Chondrocyte (in vitro differentiated cells): ENCODE results near the gene SPSB2. TPM values are rescaled to one million over a fixed set of nuclear protein-coding genes. Genes with fewer than 3 reads are reported as not detected.

Source experiments
- DNase-seq: peaks from one replicate; pipeline ENCODE4 v3.0.0; 2021; ENCODE audit warnings: mixed read lengths, low spot score
- H3K27ac Mint-ChIP-seq: one replicate; pipeline ENCODE4 v1.8.0; 2021; ENCODE audit warnings: mild to moderate bottlenecking, moderate library complexity, mixed read lengths; ENCODE audit not compliant: unreplicated experiment
- H3K27me3 Mint-ChIP-seq: 2 replicates; pipeline ENCODE4 v1.8.0; 2021; ENCODE audit warnings: low read depth, mixed read lengths
- H3K36me3 Mint-ChIP-seq: 2 replicates; pipeline ENCODE4 v1.8.0; 2021; ENCODE audit warnings: low read depth, mixed read lengths
- H3K4me1 Mint-ChIP-seq: 2 replicates; pipeline ENCODE4 v1.8.0; 2021; ENCODE audit warnings: low read depth, mild to moderate bottlenecking, mixed read lengths
- H3K4me3 Mint-ChIP-seq: one replicate; pipeline ENCODE4 v1.8.0; 2021; ENCODE audit warnings: mild to moderate bottlenecking, moderate library complexity, mixed read lengths; ENCODE audit not compliant: unreplicated experiment
- H3K9me3 Mint-ChIP-seq: 2 replicates; pipeline ENCODE4 v1.8.0; 2021; ENCODE audit warnings: low read depth, mixed read lengths
- CTCF ChIP-seq: fragments of 200-600 bp; sonication (generic); IDR thresholded peaks from 2 replicates; pipeline ENCODE4 v1.5.0; 2021; ENCODE audit warnings: antibody characterized with exemption, mild to moderate bottlenecking, moderate library complexity
- total RNA-seq: library from RNA; stranded (reverse); gene quantifications from 3 replicates; pipeline ENCODE4 v1.2.1, GENCODE V29; 2021

Gene SPSB2
- total RNA-seq, 1 donor from 2014 or later = 7.6 TPM

- H3K4me3 Mint-ChIP-seq = no peak overlapping the region
- H3K36me3 Mint-ChIP-seq = peaks cover 9% of the 10 kb centered on the region
- H3K9me3 Mint-ChIP-seq = no peaks in the 10 kb centered on the region
- no peaks in the 10 kb centered on the region for H3K27me3 Mint-ChIP-seq
- TF ChIP-seq CTCF = no peak
- peak; percentile 42 for DNase-seq
- no peak overlapping the region for H3K27ac Mint-ChIP-seq
- peaks cover 31% of the 10 kb centered on the region for H3K4me1 Mint-ChIP-seq
These were observed 44.6 kb upstream of the SPSB2 start for GRCh38 chr12:6917491-6918231.

- no peak overlapping the region for H3K27ac Mint-ChIP-seq
- TF ChIP-seq CTCF = no peak
- peaks cover 31% of the 10 kb centered on the region for H3K4me1 Mint-ChIP-seq
- no peaks in the 10 kb centered on the region for H3K27me3 Mint-ChIP-seq
- no peaks in the 10 kb centered on the region for H3K9me3 Mint-ChIP-seq
- H3K36me3 Mint-ChIP-seq = peaks cover 9% of the 10 kb centered on the region
- DNase-seq = peak; percentile 73
- peak overlapping the region; percentile 45 for H3K4me3 Mint-ChIP-seq
These were observed 43.5 kb upstream of the SPSB2 start for GRCh38 chr12:6916426-6917200.

- H3K4me1 Mint-ChIP-seq = peaks cover 31% of the 10 kb centered on the region
- H3K9me3 Mint-ChIP-seq = no peaks in the 10 kb centered on the region
- no peak overlapping the region for H3K27ac Mint-ChIP-seq
- no peak for TF ChIP-seq CTCF
- DNase-seq = peak; percentile 72
- H3K36me3 Mint-ChIP-seq = peaks cover 9% of the 10 kb centered on the region
- peak overlapping the region; percentile 84 for H3K4me3 Mint-ChIP-seq
- no peaks in the 10 kb centered on the region for H3K27me3 Mint-ChIP-seq
These were observed 42.7 kb upstream of the SPSB2 start for GRCh38 chr12:6915789-6916285.

GRCh38 chr12:6914947-6915788, 42.1 kb upstream of the SPSB2 start:
- peak; percentile 68 for DNase-seq
- peak overlapping the region; percentile 57 for H3K27ac Mint-ChIP-seq
- no peaks in the 10 kb centered on the region for H3K9me3 Mint-ChIP-seq
- H3K36me3 Mint-ChIP-seq = peaks cover 9% of the 10 kb centered on the region
- H3K4me1 Mint-ChIP-seq = peaks cover 31% of the 10 kb centered on the region
- no peaks in the 10 kb centered on the region for H3K27me3 Mint-ChIP-seq
- peak overlapping the region; percentile 84 for H3K4me3 Mint-ChIP-seq
- TF ChIP-seq CTCF = no peak
